GM12873 (cell line): ENCODE results near the gene SEL1L3.
A peak's percentile ranks its signal among the peaks of the same experiment; 100 is the strongest.

Source experiments
- CTCF ChIP-seq: IDR thresholded peaks from 2 replicates; pipeline ENCODE4 v1.5.1; 2012; ENCODE audit warnings: low read depth, mild to moderate bottlenecking, moderate library complexity, low read length, control low read depth; ENCODE audit not compliant: insufficient read depth; ENCODE audit errors: missing control alignments

The SEL1L3 gene

GRCh38 chr4:25792876-25793275, 69.9 kb downstream of the SEL1L3 start:
- TF ChIP-seq CTCF = no peak

- peak; percentile 49 for TF ChIP-seq CTCF
Observed at GRCh38 chr4:25792200-25792791, 70.5 kb downstream of the SEL1L3 start.

GRCh38 chr4:25790024-25790423, 72.8 kb downstream of the SEL1L3 start:
- TF ChIP-seq CTCF = no peak

GRCh38 chr4:25788703-25789238, 74.0 kb downstream of the SEL1L3 start:
- TF ChIP-seq CTCF = no peak

GRCh38 chr4:25786497-25787065, 76.2 kb downstream of the SEL1L3 start:
- TF ChIP-seq CTCF = no peak

- TF ChIP-seq CTCF = no peak
Observed at GRCh38 chr4:25783943-25784342, 78.8 kb downstream of the SEL1L3 start.

- no peak for TF ChIP-seq CTCF
Observed at GRCh38 chr4:25783126-25783525, 79.7 kb downstream of the SEL1L3 start.
